HG03103 (cell line): ENCODE data around the gene TRAF2.
"Not testable (repeated sequence)": the region's sequence is repeated elsewhere in the genome, so short reads cannot be mapped to it uniquely, and the experiment has no call there.

Experiments
- ATAC-seq: cut with Tn5 transposase; IDR thresholded peaks from one replicate; pipeline ENCODE4 v1.9.1; 2021; ENCODE audit warnings: low read depth; ENCODE audit not compliant: unreplicated experiment

TRAF2 gene

GRCh38 chr9:136856541-136857141 lies 29.7 kb upstream of the TRAF2 start:
- ATAC-seq, result no peak

- ATAC-seq, result no peak
Observed at GRCh38 chr9:136857166-136857565, 29.1 kb upstream of the TRAF2 start.

GRCh38 chr9:136857581-136858412 lies 28.5 kb upstream of the TRAF2 start:
- no peak for ATAC-seq

- ATAC-seq, result no peak
Observed at GRCh38 chr9:136858452-136858843, 27.9 kb upstream of the TRAF2 start.

GRCh38 chr9:136858844-136859757 lies 27.2 kb upstream of the TRAF2 start:
- no peak for ATAC-seq

- ATAC-seq, result no peak
Observed at GRCh38 chr9:136860529-136860928, 25.8 kb upstream of the TRAF2 start.

- ATAC-seq, result no peak
Observed at GRCh38 chr9:136860933-136861873, 25.1 kb upstream of the TRAF2 start.

- no peak for ATAC-seq
Observed at GRCh38 chr9:136861874-136862457, 24.4 kb upstream of the TRAF2 start.

GRCh38 chr9:136862849-136863622 lies 23.3 kb upstream of the TRAF2 start:
- no peak for ATAC-seq

GRCh38 chr9:136863623-136864273 lies 22.6 kb upstream of the TRAF2 start:
- ATAC-seq, result no peak

- no peak for ATAC-seq
Observed at GRCh38 chr9:136865041-136865767, 21.1 kb upstream of the TRAF2 start.

GRCh38 chr9:136865768-136866103 lies 20.6 kb upstream of the TRAF2 start:
- no peak for ATAC-seq

- ATAC-seq, result not testable (repeated sequence)
Observed at GRCh38 chr9:136866898-136867421, 19.4 kb upstream of the TRAF2 start.

GRCh38 chr9:136867480-136867879 lies 18.8 kb upstream of the TRAF2 start:
- no peak for ATAC-seq

- no peak for ATAC-seq
Observed at GRCh38 chr9:136867917-136868316, 18.4 kb upstream of the TRAF2 start.

- no peak for ATAC-seq
Observed at GRCh38 chr9:136868644-136869043, 17.7 kb upstream of the TRAF2 start.

GRCh38 chr9:136869611-136870010 lies 16.7 kb upstream of the TRAF2 start:
- ATAC-seq, result not testable (repeated sequence)

GRCh38 chr9:136875155-136875554 lies 11.2 kb upstream of the TRAF2 start:
- no peak for ATAC-seq
